Measurements from ENCODE around the gene CIC. TPM values are rescaled to one million over a fixed set of nuclear protein-coding genes. Genes with fewer than 3 reads are reported as not detected.

Gene CIC
- total RNA-seq, 1 experiment from 2014 or later: 67.9 TPM

GRCh38 chr19:42326969-42327368, 57.9 kb downstream of the CIC start:
- POLR2A ChIA-PET: interaction anchor here (0.6 to 3.0 kb wide), 3 partner anchors 13 to 443 kb away, joined by 5 to 12 read pairs (median 5); partner anchors contain the start of gene GSK3A
- no peak for DNase-seq (ENCODE audit: unreplicated experiment)

GRCh38 chr19:42327381-42327780, 58.3 kb downstream of the CIC start:
- Mint-ChIP-seq H3K27ac (ENCODE audit: low read depth, unreplicated experiment) (peak overlapping the region; percentile 8), H3K4me3 (ENCODE audit: unreplicated experiment) (no peak overlapping the region), H3K27me3 (ENCODE audit: insufficient read depth, unreplicated experiment) (no peaks in the 10 kb centered on the region), H3K36me3 (ENCODE audit: insufficient read depth, unreplicated experiment) (no peaks in the 10 kb centered on the region), H3K4me1 (ENCODE audit: insufficient read depth, unreplicated experiment) (peaks cover 14% of the 10 kb centered on the region), H3K9me3 (ENCODE audit: unreplicated experiment) (no peaks in the 10 kb centered on the region)
- intact Hi-C loops (cut with micrococcal nuclease): loop anchor here (10.0 kb wide), 1 partner anchor 223 kb away; no protein-coding TSS in a partner anchor
- no TSS peak for BruUV-seq (replicated peaks)
- ChIA-PET POLR2A (interaction anchor here (0.6 to 3.0 kb wide), 3 partner anchors 13 to 443 kb away, joined by 5 to 12 read pairs (median 5); partner anchors contain the start of gene GSK3A), CTCF (interaction anchor here (0.5 to 1.5 kb wide), 2 partner anchors 27 to 74 kb away, joined by 4 to 5 read pairs; no protein-coding TSS in a partner anchor)
- no peak for DNase-seq (ENCODE audit: unreplicated experiment)
- TF ChIP-seq CTCF (IDR thresholded peaks at IDR 0.05; ENCODE audit: unreplicated experiment): no peak

More at GRCh38 chr19:42326969-42327368, 57.9 kb downstream of the CIC start:
- Mint-ChIP-seq H3K9me3 (ENCODE audit: unreplicated experiment) (no peaks in the 10 kb centered on the region), H3K4me3 (ENCODE audit: unreplicated experiment) (peak overlapping the region; percentile 87), H3K36me3 (ENCODE audit: insufficient read depth, unreplicated experiment) (no peaks in the 10 kb centered on the region), H3K4me1 (ENCODE audit: insufficient read depth, unreplicated experiment) (peaks cover 14% of the 10 kb centered on the region), H3K27me3 (ENCODE audit: insufficient read depth, unreplicated experiment) (no peaks in the 10 kb centered on the region), H3K27ac (ENCODE audit: low read depth, unreplicated experiment) (peak overlapping the region; percentile 8)
- no peak for TF ChIP-seq CTCF (IDR thresholded peaks at IDR 0.05; ENCODE audit: unreplicated experiment)
- intact Hi-C loops (cut with micrococcal nuclease): loop anchor here (10.0 kb wide), 1 partner anchor 222 kb away; no protein-coding TSS in a partner anchor
- BruUV-seq (replicated peaks): no TSS peak
- CTCF ChIA-PET: interaction anchor here (0.5 to 1.5 kb wide), 3 partner anchors 26 to 218 kb away, joined by 3 to 5 read pairs (median 4); no protein-coding TSS in a partner anchor

- Mint-ChIP-seq H3K27ac (ENCODE audit: low read depth, unreplicated experiment) (no peak overlapping the region), H3K27me3 (ENCODE audit: insufficient read depth, unreplicated experiment) (no peaks in the 10 kb centered on the region), H3K36me3 (ENCODE audit: insufficient read depth, unreplicated experiment) (no peaks in the 10 kb centered on the region), H3K9me3 (ENCODE audit: unreplicated experiment) (no peaks in the 10 kb centered on the region), H3K4me3 (ENCODE audit: unreplicated experiment) (no peak overlapping the region), H3K4me1 (ENCODE audit: insufficient read depth, unreplicated experiment) (peaks cover 14% of the 10 kb centered on the region)
- intact Hi-C loops (cut with micrococcal nuclease): loop anchor here (10.0 kb wide), 1 partner anchor 223 kb away; no protein-coding TSS in a partner anchor
- TF ChIP-seq CTCF (IDR thresholded peaks at IDR 0.05; ENCODE audit: unreplicated experiment): no peak
- BruUV-seq (replicated peaks): no TSS peak
- POLR2A ChIA-PET: interaction anchor here (2.0 to 3.0 kb wide), 2 partner anchors 12 to 85 kb away, joined by 5 to 12 read pairs; partner anchors contain the start of gene GSK3A
- no peak for DNase-seq (ENCODE audit: unreplicated experiment)
- CTCF ChIA-PET: interaction anchor here (0.9 kb wide), 1 partner anchor 31 kb away, joined by 4 read pairs; no protein-coding TSS in a partner anchor
Measured at GRCh38 chr19:42328106-42328505, 59.1 kb downstream of the CIC start.

GRCh38 chr19:42328854-42329253, 59.8 kb downstream of the CIC start:
- intact Hi-C loops (cut with micrococcal nuclease): loop anchor here (10.0 kb wide), 1 partner anchor 224 kb away; no protein-coding TSS in a partner anchor
- Mint-ChIP-seq H3K4me1 (ENCODE audit: insufficient read depth, unreplicated experiment) (peaks cover 14% of the 10 kb centered on the region), H3K36me3 (ENCODE audit: insufficient read depth, unreplicated experiment) (no peaks in the 10 kb centered on the region), H3K4me3 (ENCODE audit: unreplicated experiment) (no peak overlapping the region), H3K9me3 (ENCODE audit: unreplicated experiment) (no peaks in the 10 kb centered on the region), H3K27me3 (ENCODE audit: insufficient read depth, unreplicated experiment) (no peaks in the 10 kb centered on the region), H3K27ac (ENCODE audit: low read depth, unreplicated experiment) (no peak overlapping the region)
- DNase-seq (ENCODE audit: unreplicated experiment): no peak
- no peak for TF ChIP-seq CTCF (IDR thresholded peaks at IDR 0.05; ENCODE audit: unreplicated experiment)
- CTCF ChIA-PET: interaction anchor here (0.9 kb wide), 1 partner anchor 32 kb away, joined by 4 read pairs; no protein-coding TSS in a partner anchor
- POLR2A ChIA-PET: interaction anchor here (3.0 kb wide), 1 partner anchor 86 kb away, joined by 12 read pairs; the partner anchor contains the start of gene GSK3A
- BruUV-seq (replicated peaks): no TSS peak
